Stimulated activated CD4-positive, alpha-beta T cell treated with anti-CD3 and anti-CD28 coated beads, TNF-alpha, amount 100 ng/mL, for 4 hours (primary cell): ENCODE measurements around the gene AIF1L.

ENCODE experiments used
- DNase-seq, 3 experiments: peaks; one replicate each; pipeline ENCODE4 v3.0.0-alpha.2; 2020; ENCODE audit warnings: low read depth in 3 of 3

Gene AIF1L

DNA sequence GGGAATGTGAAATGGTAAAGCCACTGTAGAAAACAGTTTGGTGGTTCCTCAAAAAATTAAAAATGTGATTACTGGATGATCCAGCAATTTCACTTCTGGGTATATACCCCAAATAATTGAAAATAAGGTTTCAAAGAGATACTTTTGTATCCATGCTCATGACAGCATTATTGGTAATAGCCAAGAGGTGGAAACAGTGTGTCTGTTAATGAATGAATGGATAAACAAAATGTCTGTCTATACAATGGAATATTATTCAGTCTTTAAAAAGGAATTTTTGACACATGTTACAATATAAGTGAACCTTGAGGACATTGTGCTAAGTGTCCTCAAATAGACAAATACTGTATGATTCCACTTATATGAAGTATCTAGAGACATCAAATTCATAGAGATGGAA, 69.2 kb downstream of the AIF1L start:
- DNase-seq = no peak

DNA sequence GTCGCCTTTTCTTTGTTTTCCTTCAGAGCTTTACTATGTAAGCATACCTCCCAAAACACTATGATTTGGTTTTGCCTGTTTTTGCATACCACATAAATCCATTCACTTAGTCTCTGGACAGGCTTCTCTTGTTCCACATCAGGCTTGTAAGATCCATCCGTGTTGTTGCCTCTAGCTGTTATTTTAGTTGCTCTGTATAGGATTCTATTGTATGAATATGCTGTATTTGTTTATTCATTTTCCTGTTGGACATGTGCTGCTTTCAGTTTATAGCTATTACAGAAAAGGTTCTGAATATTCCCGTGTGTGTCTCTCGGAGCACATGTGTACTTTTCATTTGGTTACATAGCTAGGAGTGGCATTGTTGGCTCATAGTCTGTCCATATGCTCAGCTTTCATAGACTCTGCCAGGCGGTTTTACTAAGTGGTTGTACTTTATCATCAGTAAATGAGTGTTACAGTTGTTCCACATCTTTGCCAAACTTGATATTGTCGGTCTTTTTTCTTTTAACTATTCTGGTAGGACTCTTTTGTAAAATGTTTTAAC, 70.9 kb downstream of the AIF1L start:
- no peak for DNase-seq

DNA sequence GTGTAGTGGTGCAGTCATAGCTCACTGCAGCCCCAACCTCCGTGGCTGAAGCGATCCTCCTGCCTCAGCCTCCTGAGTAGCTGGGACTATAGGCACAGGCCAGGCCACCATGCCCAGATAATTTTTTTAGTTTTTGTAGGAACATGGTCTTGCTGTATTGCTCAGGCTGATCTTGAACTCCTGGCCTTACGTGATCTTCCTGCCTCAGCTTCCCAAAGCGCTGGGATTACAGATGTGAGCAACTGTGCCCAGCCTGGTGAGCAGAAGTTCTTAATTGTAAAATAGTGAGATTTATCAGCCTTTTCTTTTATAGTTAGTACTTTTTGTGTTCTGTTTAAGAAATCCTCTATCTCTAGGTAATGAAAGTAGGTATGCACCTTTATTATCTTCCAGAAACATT, 71.6 kb downstream of the AIF1L start:
- no peak for DNase-seq

DNA sequence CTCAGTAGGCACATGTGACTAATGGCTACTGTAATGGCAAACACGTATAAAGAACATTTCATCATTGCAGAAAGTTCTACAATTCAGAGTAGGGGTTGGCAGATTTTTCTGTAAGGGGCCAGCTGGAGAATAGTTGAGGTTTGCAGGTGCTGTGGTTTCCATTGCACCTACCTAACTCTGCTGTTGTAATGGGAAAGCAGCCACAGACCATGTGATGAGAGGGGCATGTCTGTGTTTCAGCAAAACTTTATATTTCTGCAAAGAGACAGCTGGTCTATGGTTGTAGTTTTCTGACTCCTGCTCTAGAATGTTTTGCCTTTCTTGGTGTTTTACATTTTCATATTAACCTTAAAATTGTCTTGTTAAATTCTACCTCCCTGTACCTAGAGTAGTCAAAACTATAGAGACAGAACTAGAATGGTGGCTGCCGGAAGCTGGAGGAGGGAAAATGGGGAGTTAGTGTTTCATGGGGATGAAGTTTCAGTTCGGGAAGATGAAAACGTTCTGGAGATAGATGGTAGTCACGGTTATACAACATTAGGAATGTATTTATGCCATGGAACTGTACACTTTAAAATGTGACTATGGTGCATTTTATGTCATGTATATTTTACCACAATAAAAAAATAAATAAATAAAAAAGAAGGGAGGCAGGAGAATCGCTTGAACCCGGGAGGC, 73.4 kb downstream of the AIF1L start:
- no peak for DNase-seq
